Measurements from ENCODE around the gene DPF3.

- no peak for TF ChIP-seq POLR2A (IDR thresholded peaks at IDR 0.05)
- no peak for TF ChIP-seq CTCF (IDR thresholded peaks at IDR 0.05)
Observed at GRCh38 chr14:72779679-72780078, 114.2 kb downstream of the DPF3 start.

Measured in right lobe of liver (tissue), 4 donors.